Measurements from ENCODE around the gene BPI. TPM values are rescaled to one million over a fixed set of nuclear protein-coding genes. Genes with fewer than 3 reads are reported as not detected.

Gene BPI
- polyA plus RNA-seq, 1 donor (not counting 4 experiments of a cell fraction or from before 2014, with no cell fraction given), result not detected

GRCh38 chr20:38336726-38337125 is 32.8 kb downstream of the BPI start:
- no peak overlapping the region for H3K27ac ChIP-seq (ENCODE audit: control insufficient read depth, insufficient read depth, low read length)
- H4K20me1 ChIP-seq (ENCODE audit: control insufficient read depth, extremely low read depth, insufficient read depth, low read length), result no peaks in the 10 kb centered on the region
- no peaks in the 10 kb centered on the region for H3K36me3 ChIP-seq (ENCODE audit: control insufficient read depth in 2 of 2, extremely low read depth in 1 of 2, insufficient read depth in 2 of 2, low read length in 2 of 2)
- no peak for TF ChIP-seq CTCF (optimal IDR thresholded peaks at IDR 0.05 in 1 of 3, IDR thresholded peaks at IDR 0.05 in 1 of 3, conservative IDR thresholded peaks at IDR 0.05 in 1 of 3; ENCODE audit: extremely low read depth in 1 of 3, insufficient read depth in 2 of 3, low read length in 3 of 3)
- no peak for TF ChIP-seq EZH2 (IDR thresholded peaks at IDR 0.05; ENCODE audit: low read length)
- H3K79me2 ChIP-seq (ENCODE audit: control insufficient read depth, insufficient read depth, low read length), result no peaks in the 10 kb centered on the region
- dilution Hi-C loops (cut with MboI; ENCODE audit: extremely low pct_ligation_motif_present, low sequenced_read_pairs), result no loop called here
- DNase-seq (ENCODE audit: low read depth, low spot score) (no peak), FAIRE-seq (no peak)
- H3K4me3 ChIP-seq (ENCODE audit: control insufficient read depth in 2 of 3, extremely low read depth in 1 of 3, insufficient read depth in 2 of 3, low read depth in 1 of 3, low read length in 3 of 3), result no peak overlapping the region
- no peaks in the 10 kb centered on the region for H3K4me1 ChIP-seq (ENCODE audit: control insufficient read depth, extremely low read depth, insufficient read depth, low read length)
- no peak overlapping the region for H3K9ac ChIP-seq (ENCODE audit: control insufficient read depth, extremely low read depth, insufficient read depth, low read length)
- H3K4me2 ChIP-seq (ENCODE audit: control insufficient read depth, extremely low read depth, insufficient read depth, low read depth, low read length), result no peak overlapping the region
- H3K9me3 ChIP-seq (ENCODE audit: control insufficient read depth, low read depth, low read length), result peaks cover 2% of the 10 kb centered on the region
- H3K9me1 ChIP-seq (ENCODE audit: control insufficient read depth, extremely low read depth, insufficient read depth, low read length), result no peaks in the 10 kb centered on the region
- H3K27me3 ChIP-seq (ENCODE audit: control insufficient read depth, extremely low read depth, insufficient read depth, low read length), result peaks cover 19% of the 10 kb centered on the region
- H2AFZ ChIP-seq (ENCODE audit: control insufficient read depth, low read length), result no peak overlapping the region

- Histone ChIP-seq H4K20me1 (ENCODE audit: control insufficient read depth, extremely low read depth, insufficient read depth, low read length) (no peaks in the 10 kb centered on the region), H3K9ac (ENCODE audit: control insufficient read depth, extremely low read depth, insufficient read depth, low read length) (no peak overlapping the region), H3K27me3 (ENCODE audit: control insufficient read depth, extremely low read depth, insufficient read depth, low read length) (peaks cover 16% of the 10 kb centered on the region), H3K27ac (ENCODE audit: control insufficient read depth, insufficient read depth, low read length) (no peak overlapping the region), H3K4me2 (ENCODE audit: control insufficient read depth, extremely low read depth, insufficient read depth, low read depth, low read length) (no peak overlapping the region), H3K4me3 (ENCODE audit: control insufficient read depth in 2 of 3, extremely low read depth in 1 of 3, insufficient read depth in 2 of 3, low read depth in 1 of 3, low read length in 3 of 3) (no peak overlapping the region), H3K9me1 (ENCODE audit: control insufficient read depth, extremely low read depth, insufficient read depth, low read length) (no peaks in the 10 kb centered on the region), H3K4me1 (ENCODE audit: control insufficient read depth, extremely low read depth, insufficient read depth, low read length) (no peaks in the 10 kb centered on the region), H2AFZ (ENCODE audit: control insufficient read depth, low read length) (no peak overlapping the region), H3K36me3 (ENCODE audit: control insufficient read depth in 2 of 2, extremely low read depth in 1 of 2, insufficient read depth in 2 of 2, low read length in 2 of 2) (no peaks in the 10 kb centered on the region), H3K9me3 (ENCODE audit: control insufficient read depth, low read depth, low read length) (peaks cover 2% of the 10 kb centered on the region), H3K79me2 (ENCODE audit: control insufficient read depth, insufficient read depth, low read length) (no peaks in the 10 kb centered on the region)
- FAIRE-seq (no peak), DNase-seq (ENCODE audit: low read depth, low spot score) (no peak)
- dilution Hi-C loops (cut with MboI; ENCODE audit: extremely low pct_ligation_motif_present, low sequenced_read_pairs), result no loop called here
- TF ChIP-seq CTCF (optimal IDR thresholded peaks at IDR 0.05 in 1 of 3, IDR thresholded peaks at IDR 0.05 in 1 of 3, conservative IDR thresholded peaks at IDR 0.05 in 1 of 3; ENCODE audit: extremely low read depth in 1 of 3, insufficient read depth in 2 of 3, low read length in 3 of 3) (peak; percentile 59 to 80 (median 68)), EZH2 (IDR thresholded peaks at IDR 0.05; ENCODE audit: low read length) (no peak)
These were observed 33.7 kb downstream of the BPI start for GRCh38 chr20:38337561-38338140.

All from keratinocyte (primary cell).